Measurements from ENCODE around the gene CSTPP1.

DNA sequence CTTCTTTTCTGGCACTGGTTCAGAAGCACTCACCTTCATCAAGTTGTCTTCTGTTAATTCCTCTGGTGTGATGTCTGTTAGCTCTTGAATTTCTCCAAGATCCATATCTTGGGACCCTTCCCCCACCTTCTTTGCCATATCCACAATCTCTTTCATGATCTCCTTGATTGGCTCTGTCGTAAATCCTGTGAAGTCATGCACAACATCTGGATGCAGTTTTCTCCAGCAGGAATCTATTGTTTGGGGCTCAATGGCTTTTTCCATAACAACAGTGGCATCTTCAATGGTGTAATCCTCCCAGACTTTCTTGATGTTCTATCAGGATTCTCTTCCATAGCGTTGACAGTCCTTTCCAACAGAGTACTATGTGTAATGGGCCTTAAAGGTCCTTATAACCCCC, 96.9 kb downstream of the CSTPP1 start:
- TF ChIP-seq, protein P1, sequence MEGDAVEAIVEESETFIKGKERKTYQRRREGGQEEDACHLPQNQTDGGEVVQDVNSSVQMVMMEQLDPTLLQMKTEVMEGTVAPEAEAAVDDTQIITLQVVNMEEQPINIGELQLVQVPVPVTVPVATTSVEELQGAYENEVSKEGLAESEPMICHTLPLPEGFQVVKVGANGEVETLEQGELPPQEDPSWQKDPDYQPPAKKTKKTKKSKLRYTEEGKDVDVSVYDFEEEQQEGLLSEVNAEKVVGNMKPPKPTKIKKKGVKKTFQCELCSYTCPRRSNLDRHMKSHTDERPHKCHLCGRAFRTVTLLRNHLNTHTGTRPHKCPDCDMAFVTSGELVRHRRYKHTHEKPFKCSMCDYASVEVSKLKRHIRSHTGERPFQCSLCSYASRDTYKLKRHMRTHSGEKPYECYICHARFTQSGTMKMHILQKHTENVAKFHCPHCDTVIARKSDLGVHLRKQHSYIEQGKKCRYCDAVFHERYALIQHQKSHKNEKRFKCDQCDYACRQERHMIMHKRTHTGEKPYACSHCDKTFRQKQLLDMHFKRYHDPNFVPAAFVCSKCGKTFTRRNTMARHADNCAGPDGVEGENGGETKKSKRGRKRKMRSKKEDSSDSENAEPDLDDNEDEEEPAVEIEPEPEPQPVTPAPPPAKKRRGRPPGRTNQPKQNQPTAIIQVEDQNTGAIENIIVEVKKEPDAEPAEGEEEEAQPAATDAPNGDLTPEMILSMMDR (IDR thresholded peaks at IDR 0.05), result no peak
- no peak for TF ChIP-seq EZH2 (IDR thresholded peaks at IDR 0.05; ENCODE audit: borderline replicate concordance, insufficient read depth, low read depth, low read length, poor library complexity, severe bottlenecking)
